Spleen (tissue), 7 donors: ENCODE measurements around the gene ARMH2.

ENCODE experiments used
- CTCF ChIP-seq, 11 experiments: fragments of 200-600 bp in 7 of 11; fragments of 450-650 bp in 4 of 11; sonication (generic) in 4 of 11; IDR thresholded peaks in 8 of 11; conservative IDR thresholded peaks in 3 of 11; 1 replicate in 7 of 11; 2 replicates in 4 of 11; pipeline versions ENCODE4 v1.4.0 to v1.8.0; 2016 to 2021; ENCODE audit warnings: antibody characterized with exemption in 11 of 11, inconsistent platforms in 4 of 11, mild to moderate bottlenecking in 1 of 11
- POLR2A ChIP-seq, 3 donors: fragments of 450-650 bp; IDR thresholded peaks; one replicate each; pipeline ENCODE4 v1.5.1; 2017; ENCODE audit warnings: antibody characterized with exemption in 3 of 3, mild to moderate bottlenecking in 1 of 3
- donor health status: DM: no; HTN: no; CAD: no; lungs with moderate emphysema.
- donor health status: DM: no; HTN: no; CAD: no.
- donor health status: DM: no; HTN: no; CAD: no.

- TF ChIP-seq POLR2A (IDR thresholded peaks at IDR 0.05) (no peak), CTCF (IDR thresholded peaks at IDR 0.05 in 8 of 11, conservative IDR thresholded peaks at IDR 0.05 in 3 of 11) (no peak)
Observed at GRCh38 chr6:24802271-24803059, 3.7 kb upstream of the ARMH2 start.
